SK-N-SH (cell line): Measurements from ENCODE around the gene ASF1B. TPM values are rescaled to one million over a fixed set of nuclear protein-coding genes. Genes with fewer than 3 reads are reported as not detected.
"Not testable (repeated sequence)": the region's sequence is repeated elsewhere in the genome, so short reads cannot be mapped to it uniquely, and the experiment has no call there.

Experiments used
- CTCF ChIA-PET: fragments of 300-600, 350-600 bp; formaldehyde crosslinking; extraction: SDS; loops from one replicate; lab custom pipeline; 2021; lab: Yijun Ruan, JAX
- POLR2A ChIA-PET: fragments of 350-600 bp; sonication (Branson Sonifier 250); formaldehyde crosslinking; extraction: SDS; loops from one replicate; lab custom pipeline; 2020; ENCODE audit warnings: antibody characterized with exemption, inconsistent platforms; lab: Yijun Ruan, JAX
- DNase-seq: peaks from one replicate; pipeline ENCODE4 v3.0.0; 2012
- H2AFZ ChIP-seq: fragments of 200-600 bp; sonication (generic); 2 replicates; pipeline ENCODE4 v1.8.1; 2016; ENCODE audit warnings: antibody characterized with exemption, mild to moderate bottlenecking, low read depth
- H3F3A ChIP-seq: fragments of 200-600 bp; sonication (generic); replicated peaks from 2 replicates; pipeline ENCODE3; 2016; ENCODE audit warnings: antibody characterized with exemption, mild to moderate bottlenecking; ENCODE audit not compliant: insufficient read depth
- H3K27ac ChIP-seq, 2 experiments: fragments of 200-500 bp in 1 of 2; fragments of 200-600 bp in 1 of 2; sonication (Bioruptor generic) in 1 of 2; sonication (generic), shearing (Covaris generic) in 1 of 2; 2 replicates each; pipeline versions ENCODE4 v1.5.1 to v1.6.1; 2014 to 2016; ENCODE audit warnings: low read depth in 2 of 2, inconsistent platforms in 1 of 2, low read length in 1 of 2, mild to moderate bottlenecking in 1 of 2, mixed read lengths in 1 of 2
- H3K27me3 ChIP-seq: fragments of 200-600 bp; sonication (generic), shearing (Covaris generic); 2 replicates; pipeline ENCODE4 v1.6.1; 2016; ENCODE audit warnings: mixed run types; ENCODE audit not compliant: insufficient read depth
- H3K36me3 ChIP-seq, 2 experiments: fragments of 200-500 bp in 1 of 2; fragments of 200-600 bp in 1 of 2; sonication (Bioruptor generic) in 1 of 2; sonication (generic) in 1 of 2; replicated peaks in 1 of 2; 2 replicates each; pipeline versions ENCODE3 to v1.5.1; 2014 to 2016; ENCODE audit warnings: low read length in 1 of 2, mild to moderate bottlenecking in 1 of 2; ENCODE audit not compliant: insufficient read depth in 2 of 2, control insufficient read depth in 1 of 2
- H3K4me1 ChIP-seq, 2 experiments: fragments of 200-500 bp in 1 of 2; fragments of 200-600 bp in 1 of 2; sonication (Bioruptor generic) in 1 of 2; sonication (generic), shearing (Covaris generic) in 1 of 2; 2 replicates each; pipeline versions ENCODE4 v1.5.1 to v1.6.1; 2014 to 2016; ENCODE audit warnings: low read depth in 1 of 2, low read length in 1 of 2, mixed run types in 1 of 2; ENCODE audit not compliant: insufficient read depth in 2 of 2, control insufficient read depth in 1 of 2
- H3K4me2 ChIP-seq: fragments of 200-600 bp; sonication (generic), shearing (Covaris generic); 2 replicates; pipeline ENCODE4 v1.6.1; 2017; ENCODE audit warnings: mixed run types
- H3K4me3 ChIP-seq, 2 experiments: fragments of 200-500 bp in 1 of 2; fragments of 200-600 bp in 1 of 2; sonication (Bioruptor generic) in 1 of 2; sonication (generic), shearing (Covaris generic) in 1 of 2; 2 replicates each; pipeline versions ENCODE4 v1.5.1 to v1.8.1; 2014 to 2016; ENCODE audit warnings: low read depth in 2 of 2, inconsistent platforms in 1 of 2, low read length in 1 of 2, mild to moderate bottlenecking in 1 of 2, mixed read lengths in 1 of 2, moderate library complexity in 1 of 2
- H3K79me2 ChIP-seq: fragments of 200-600 bp; sonication (generic); 2 replicates; pipeline ENCODE4 v1.8.1; 2017; ENCODE audit warnings: mild to moderate bottlenecking; ENCODE audit not compliant: insufficient read depth
- H3K9ac ChIP-seq: fragments of 200-600 bp; sonication (generic); 2 replicates; pipeline ENCODE4 v1.6.1; 2017; ENCODE audit warnings: mixed run types
- H3K9me2 ChIP-seq: fragments of 200-600 bp; sonication (generic); 2 replicates; pipeline ENCODE4 v1.6.1; 2017; ENCODE audit warnings: mixed run types
- H3K9me3 ChIP-seq: fragments of 200-600 bp; sonication (generic); 2 replicates; pipeline ENCODE4 v1.6.1; 2017; ENCODE audit warnings: mixed run types, mild to moderate bottlenecking, moderate library complexity
- H4K20me1 ChIP-seq: fragments of 200-600 bp; sonication (generic); 2 replicates; pipeline ENCODE4 v1.6.1; 2017; ENCODE audit warnings: mild to moderate bottlenecking, mixed run types; ENCODE audit not compliant: insufficient read depth
- CHD2 ChIP-seq: fragments of 150-350 bp; IDR thresholded peaks from 2 replicates; pipeline ENCODE4 v1.6.1; 2018; ENCODE audit warnings: low read length; ENCODE audit not compliant: partially characterized antibody
- CTCF ChIP-seq: fragments of 200-600 bp; sonication (generic); IDR thresholded peaks from 2 replicates; pipeline ENCODE4 v1.6.1; 2017; ENCODE audit warnings: antibody characterized with exemption, mild to moderate bottlenecking, moderate library complexity
- EP300 ChIP-seq, 2 experiments: IDR thresholded peaks; 2 replicates each; pipeline versions ENCODE4 v1.4.0 to v1.6.1; 2012; ENCODE audit warnings: borderline replicate concordance in 1 of 2, low read depth in 1 of 2, low read length in 1 of 2
- FOXJ3 ChIP-seq: sonication (generic); formaldehyde crosslinking; IDR thresholded peaks from 2 replicates; pipeline ENCODE4 v1.5.1; 2020; ENCODE audit warnings: mild to moderate bottlenecking, missing genetic modification reagents
- FOXM1 ChIP-seq: IDR thresholded peaks from 2 replicates; pipeline ENCODE4 v1.4.0; 2012; ENCODE audit warnings: low read depth, mild to moderate bottlenecking
- NFIC ChIP-seq: IDR thresholded peaks from 2 replicates; pipeline ENCODE4 v1.4.0; 2012; ENCODE audit warnings: borderline replicate concordance
- NRF1 ChIP-seq: IDR thresholded peaks from 2 replicates; pipeline ENCODE4 v1.6.1; 2012; ENCODE audit warnings: low read depth, mild to moderate bottlenecking, low read length
- PBX3 ChIP-seq: IDR thresholded peaks from 2 replicates; pipeline ENCODE4; 2012
- RCOR1 ChIP-seq: fragments of 150-350 bp; IDR thresholded peaks from 2 replicates; pipeline ENCODE4 v1.6.1; 2017; ENCODE audit warnings: antibody characterized with exemption, low read length
- SMC3 ChIP-seq: IDR thresholded peaks from 2 replicates; pipeline ENCODE4 v1.6.1; 2012; ENCODE audit warnings: low read depth, low read length, improper control_type of control experiment
- TCF12 ChIP-seq: IDR thresholded peaks from 2 replicates; pipeline ENCODE4 v1.4.0; 2012
- TEAD4 ChIP-seq: IDR thresholded peaks from 2 replicates; pipeline ENCODE4 v1.4.0; 2012; ENCODE audit warnings: mild to moderate bottlenecking, borderline replicate concordance; ENCODE audit not compliant: insufficient read depth
- USF2 ChIP-seq: fragments of 150-350 bp; IDR thresholded peaks from 2 replicates; pipeline ENCODE4 v1.6.1; 2017; ENCODE audit warnings: antibody characterized with exemption, low read length, low read depth, borderline replicate concordance
- ZBTB33 ChIP-seq: IDR thresholded peaks from 2 replicates; pipeline ENCODE4 v1.4.0; 2012; ENCODE audit warnings: low read depth, borderline replicate concordance
- WGBS: methylation state at CpG from one replicate; pipeline ENCODE4 v1.1.6; 2017; ENCODE audit warnings: low lambda C conversion rate; 5-methylcytosine and 5-hydroxymethylcytosine counted together
- polyA plus RNA-seq, 3 experiments: library from polyadenylated mRNA; depleted of rRNA; stranded (reverse); fragments of >200 nt; gene quantifications; 2 replicates each; pipeline ENCODE4 v1.2.3, GENCODE V29; 2012

ASF1B gene
- polyA plus RNA-seq, 1 of the 3 experiments (the other 2 are of a cell fraction) = 19.0 TPM

GRCh38 chr19:14146789-14147216 is 10.4 kb upstream of the ASF1B start:
- Histone ChIP-seq H3K4me1 (peaks cover 0 to 26% of the 10 kb centered on the region in 2 experiments; a peak in 1 of 4 replicates), H3K36me3 (peaks cover 0 to under 1% of the 10 kb centered on the region in 2 experiments), H3K4me2 (no peak overlapping the region), H3K27me3 (no peaks in the 10 kb centered on the region), H3K9ac (no peak overlapping the region), H3K9me2 (no peaks in the 10 kb centered on the region), H3K79me2 (no peaks in the 10 kb centered on the region; the same call in 1 of the 2 replicates), H3K9me3 (no peaks in the 10 kb centered on the region), H3K27ac (no peak overlapping the region), H3K4me3 (no peak overlapping the region), H4K20me1 (no peaks in the 10 kb centered on the region), H3F3A (peaks cover 2% of the 10 kb centered on the region), H2AFZ (no peak overlapping the region)
- DNase-seq = no peak
- ChIA-PET CTCF (interaction anchor here (1.0 to 18.9 kb wide), 15 partner anchors 10 to 333 kb away, joined by 3 to 256 read pairs (median 4); partner anchors contain the start of genes ASF1B and DDX39A), POLR2A (interaction anchor here (0.6 kb wide), 2 partner anchors 59 to 267 kb away, joined by 3 read pairs; no protein-coding TSS in a partner anchor)
- no peak for TF ChIP-seq FOXJ3 (CRISPR knock-in tag)
- no peak for TF ChIP-seq FOXM1
- TF ChIP-seq USF2 = no peak
- no peak for TF ChIP-seq NRF1
- TF ChIP-seq EP300 (IDR thresholded peaks at IDR 0.05; ENCODE audit: borderline replicate concordance in 1 of 2, low read depth in 1 of 2, low read length in 1 of 2) = no peak
- TF ChIP-seq CHD2 = no peak
- TF ChIP-seq PBX3 = no peak
- no peak for TF ChIP-seq SMC3
- 70% methylated on average over 7 of the region's 7 CpGs for WGBS

- ChIA-PET POLR2A (interaction anchor here (0.6 kb wide), 2 partner anchors 60 to 267 kb away, joined by 3 read pairs; no protein-coding TSS in a partner anchor), CTCF (interaction anchor here (1.0 to 18.9 kb wide), 6 partner anchors 9 to 334 kb away, joined by 3 to 256 read pairs (median 6); partner anchors contain the start of gene ASF1B)
- H3K79me2 ChIP-seq, H3K9me3 ChIP-seq, H3K9me2 ChIP-seq, H3K27me3 ChIP-seq, H3K27ac ChIP-seq, H3K36me3 ChIP-seq, H4K20me1 ChIP-seq, H3K4me2 ChIP-seq, H2AFZ ChIP-seq, H3K9ac ChIP-seq, H3K4me3 ChIP-seq, H3F3A ChIP-seq, DNase-seq: not testable (repeated sequence)
- WGBS = 97% methylated on average over 10 of the region's 10 CpGs
- H3K4me1 ChIP-seq = peaks cover 0 to 26% of the 10 kb centered on the region in 2 experiments; a peak in 1 of 4 replicates
Observed at GRCh38 chr19:14146169-14146568, 9.8 kb upstream of the ASF1B start.

GRCh38 chr19:14145381-14145780 is 9.0 kb upstream of the ASF1B start:
- POLR2A ChIA-PET = no interaction called here
- no peaks in the 10 kb centered on the region; the same call in 1 of the 2 replicates for H3K79me2 ChIP-seq
- no peak for TF ChIP-seq FOXJ3 (CRISPR knock-in tag)
- no peak for TF ChIP-seq SMC3
- no peak for TF ChIP-seq RCOR1
- no peak for TF ChIP-seq NRF1
- no peak for TF ChIP-seq TCF12
- no peak for TF ChIP-seq TEAD4
- no peak for TF ChIP-seq ZBTB33
- no peak for TF ChIP-seq NFIC
- no peak for TF ChIP-seq EP300 (IDR thresholded peaks at IDR 0.05; ENCODE audit: borderline replicate concordance in 1 of 2, low read depth in 1 of 2, low read length in 1 of 2)
- no peak for TF ChIP-seq CTCF

More at GRCh38 chr19:14145381-14145780, 9.0 kb upstream of the ASF1B start:
- H2AFZ ChIP-seq = no peak overlapping the region
- no peak overlapping the region for H3K9ac ChIP-seq
- CTCF ChIA-PET = interaction anchor here (1.5 to 18.9 kb wide), 5 partner anchors 9 to 334 kb away, joined by 3 to 256 read pairs (median 6); partner anchors contain the start of gene ASF1B
- peaks cover 0 to 23% of the 10 kb centered on the region in 2 experiments; a peak in 1 of 4 replicates for H3K4me1 ChIP-seq
- H3K36me3 ChIP-seq = no peaks in the 10 kb centered on the region
- no peak overlapping the region for H3K4me2 ChIP-seq
- H3K27me3 ChIP-seq = no peaks in the 10 kb centered on the region
- 85% methylated on average over 6 of the region's 6 CpGs for WGBS
- H3K9me3 ChIP-seq = no peaks in the 10 kb centered on the region
- H3K9me2 ChIP-seq = no peaks in the 10 kb centered on the region
- peak overlapping the region in 1 of 2 experiments; percentile 29; a peak in 2 of 4 replicates for H3K27ac ChIP-seq
- H3K4me3 ChIP-seq = no peak overlapping the region
- peaks cover 2% of the 10 kb centered on the region for H3F3A ChIP-seq
- DNase-seq = peak; percentile 32
- no peaks in the 10 kb centered on the region for H4K20me1 ChIP-seq
